GM21619 (cell line): Measurements from ENCODE around the gene PLA2G7.
"Not testable (repeated sequence)": the region's sequence is repeated elsewhere in the genome, so short reads cannot be mapped to it uniquely, and the experiment has no call there.

Experiments used
- ATAC-seq: cut with Tn5 transposase; IDR thresholded peaks from one replicate; pipeline ENCODE4 v1.9.1; 2021; ENCODE audit not compliant: unreplicated experiment

Gene PLA2G7

DNA sequence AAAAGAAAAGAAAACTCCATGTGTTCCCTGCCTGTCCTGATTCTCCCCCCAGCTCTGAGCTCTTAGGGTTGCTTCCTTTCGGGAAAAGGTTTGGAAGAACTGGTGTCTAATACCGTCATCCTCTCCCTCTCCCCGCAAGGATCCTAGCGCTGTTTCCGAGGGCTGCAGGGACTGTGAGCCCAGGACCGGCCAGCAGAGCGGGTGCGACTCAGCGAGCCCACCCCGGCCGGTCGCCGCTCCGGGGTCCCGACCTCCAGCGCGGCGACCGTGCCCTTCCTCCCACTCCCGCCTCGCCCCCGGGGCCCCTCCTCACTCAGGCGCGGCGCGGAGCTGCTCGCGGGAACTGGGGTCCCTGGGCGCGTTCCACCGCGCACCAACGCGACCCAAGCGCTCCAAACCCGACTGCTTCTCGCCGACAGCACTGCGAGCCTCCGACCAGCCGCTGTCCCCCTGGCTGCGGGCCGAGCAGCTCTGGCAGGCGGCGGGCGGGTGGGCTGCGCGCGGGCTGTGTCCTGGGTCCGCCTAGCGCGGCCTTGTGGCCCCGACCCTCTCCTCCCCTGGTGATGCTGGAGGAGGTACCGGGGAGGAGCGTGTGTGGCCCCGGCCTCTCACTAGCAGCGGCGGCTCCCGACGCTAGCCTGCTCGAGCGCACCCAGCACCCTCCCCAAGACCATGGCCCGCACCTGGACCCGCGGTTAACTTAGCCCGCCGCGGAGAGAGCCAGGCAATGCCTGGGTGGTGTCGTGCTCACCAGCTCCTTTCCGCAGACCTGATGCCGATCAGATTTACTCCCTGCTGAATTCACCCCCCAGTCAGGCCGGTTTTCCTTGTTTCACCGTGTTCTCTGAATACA lies at the start of gene PLA2G7:
PLA2G7 (minus strand) TSS at position 509 of the 853 bp plus-strand sequence. CDS start 12,484 bp downstream, outside the sequence.
- no peak for ATAC-seq

DNA sequence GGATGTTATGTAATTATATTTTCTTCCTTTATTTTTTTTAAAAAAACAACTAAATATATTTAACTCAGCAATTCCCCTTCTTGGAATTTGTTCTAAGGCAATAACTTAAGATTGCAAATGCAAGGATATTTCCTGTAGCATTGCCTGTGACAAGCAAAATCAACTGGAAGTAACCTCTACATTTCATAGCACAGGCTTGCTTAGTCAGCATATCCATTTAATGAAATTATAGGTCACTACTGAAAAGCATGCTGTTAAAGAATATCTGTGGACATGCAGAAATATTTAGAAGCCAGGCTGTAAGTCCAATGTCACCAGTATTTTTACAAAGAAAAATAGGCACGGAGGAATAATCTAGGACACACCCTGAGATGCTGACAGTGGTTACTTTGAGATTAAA lies 49.4 kb upstream of the PLA2G7 start:
- ATAC-seq, result no peak

DNA sequence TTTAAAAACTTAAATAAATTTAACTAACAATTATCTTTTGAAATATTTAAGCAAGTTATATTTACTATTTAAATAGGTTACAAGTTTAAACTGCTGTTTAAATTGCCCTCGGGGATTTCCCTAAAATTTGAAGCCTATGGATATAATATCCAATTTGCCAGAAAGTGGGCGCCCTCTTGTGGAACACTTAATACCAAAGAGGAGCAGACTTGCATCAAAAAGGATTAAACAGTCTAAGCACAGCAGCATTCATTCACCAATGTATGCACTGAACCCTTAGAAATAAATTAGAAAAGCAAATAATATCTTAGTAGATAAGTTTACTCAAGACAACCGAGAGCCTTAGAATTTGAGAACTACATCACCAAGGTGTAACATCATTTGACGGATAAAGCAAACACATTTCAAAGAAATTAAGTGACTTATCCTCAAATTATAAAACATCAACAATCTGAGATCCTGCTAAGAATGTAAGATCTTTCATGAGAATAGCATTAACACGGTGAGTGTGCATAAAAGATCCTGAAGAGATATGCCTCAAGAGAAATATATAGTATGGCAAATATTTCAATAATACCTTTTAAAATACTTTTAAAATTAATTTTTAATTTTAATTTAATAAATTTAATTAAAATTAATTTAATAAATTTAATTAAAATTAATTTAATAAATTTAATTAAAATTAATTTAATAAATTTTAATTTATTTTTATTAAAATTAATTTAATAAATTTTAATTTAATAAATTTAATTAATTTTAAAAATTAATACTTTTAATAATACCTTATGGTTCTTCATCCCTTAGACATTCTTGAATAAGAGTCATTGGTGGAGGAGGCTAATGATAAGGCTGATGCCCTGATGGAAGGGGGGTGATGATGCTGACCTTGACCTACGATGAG lies 46.6 kb upstream of the PLA2G7 start:
- ATAC-seq, result no peak

DNA sequence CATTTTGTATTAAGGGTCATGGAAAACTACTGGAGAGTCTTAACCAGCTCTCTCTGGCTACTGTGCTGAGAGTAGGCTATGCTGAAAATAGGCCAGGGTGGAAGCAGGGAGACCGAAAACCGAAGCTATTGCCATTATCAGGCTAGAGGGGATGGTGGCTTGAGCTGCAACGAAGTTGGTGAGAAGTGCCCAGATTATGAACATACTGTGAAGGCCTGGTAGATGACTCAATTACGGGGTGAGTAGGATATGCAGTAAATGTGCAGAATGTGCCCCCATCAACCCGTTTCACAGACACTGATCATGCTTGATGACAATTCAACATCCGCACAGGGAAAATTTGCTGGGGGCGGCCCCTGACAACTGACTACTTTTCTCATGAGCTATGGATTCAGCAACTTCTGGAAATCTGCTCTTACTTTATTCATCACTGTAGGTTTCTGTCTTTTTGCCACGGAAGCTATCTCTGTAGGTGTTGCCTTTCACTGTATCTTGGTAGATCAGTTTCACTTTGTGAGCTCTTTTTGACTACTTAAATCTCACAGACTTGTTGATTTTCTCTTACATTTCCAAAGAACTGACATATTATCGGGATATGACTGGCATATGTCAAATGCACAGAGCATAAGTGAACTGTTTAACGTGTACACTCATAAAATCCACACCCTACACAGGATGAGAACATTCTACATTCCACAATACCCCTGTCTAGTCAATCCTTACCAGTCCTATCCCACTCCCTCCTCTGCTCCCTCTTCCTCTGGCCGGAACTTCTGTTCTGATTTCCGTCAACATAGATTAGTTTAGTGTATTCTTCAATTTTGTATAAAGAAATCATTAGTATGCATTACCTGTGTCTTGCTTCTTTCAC lies 42.5 kb upstream of the PLA2G7 start:
- ATAC-seq, result no peak

DNA sequence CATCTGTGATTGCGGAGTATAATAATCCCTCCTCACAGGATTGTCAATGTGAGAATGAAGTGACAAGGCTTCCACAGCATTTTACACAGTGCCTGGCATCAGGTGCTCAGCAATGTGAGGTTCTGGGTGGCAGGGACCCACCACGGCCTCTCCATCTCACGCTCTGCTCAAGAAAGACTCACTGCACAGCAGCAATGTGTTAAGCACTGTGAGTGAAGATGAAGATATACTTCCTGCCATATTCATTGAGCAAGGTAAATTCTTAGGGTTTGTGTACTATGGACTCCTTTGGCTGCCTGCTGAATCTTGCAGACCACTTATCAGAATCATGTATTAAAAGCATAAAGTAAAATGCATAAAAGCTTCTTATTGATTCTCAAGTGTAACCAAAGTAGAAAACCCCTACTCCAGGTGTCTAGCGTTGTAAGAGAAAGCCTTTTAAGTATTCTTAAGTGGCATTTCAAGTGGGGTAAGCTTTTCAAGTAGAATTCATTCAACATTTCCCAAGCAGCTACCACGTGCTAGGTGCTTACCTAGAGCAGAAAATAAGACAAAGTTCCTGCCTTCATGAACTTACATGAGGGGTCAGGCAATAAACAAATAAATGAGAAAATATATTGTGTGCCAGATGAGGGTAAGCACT lies 41.0 kb upstream of the PLA2G7 start:
- ATAC-seq, result no peak

DNA sequence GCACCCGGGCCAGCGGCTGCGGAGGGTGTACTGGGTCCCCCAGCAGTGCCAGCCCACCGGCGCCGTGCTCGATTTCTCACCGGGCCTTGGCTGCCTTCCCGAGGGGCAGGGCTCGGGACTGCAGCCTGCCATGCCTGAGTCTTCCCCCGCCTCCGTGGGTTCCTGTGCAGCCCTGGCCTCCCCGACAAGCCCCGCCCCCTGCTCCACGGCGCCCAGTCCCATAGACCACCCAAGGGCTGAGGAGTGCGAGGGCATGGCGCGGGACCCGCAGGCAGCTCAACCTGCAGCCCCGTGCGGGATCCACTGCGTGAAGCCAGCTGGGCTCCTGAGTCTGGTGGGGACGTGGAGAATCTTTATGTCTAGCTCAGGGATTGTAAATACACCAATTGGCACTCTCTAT lies 39.6 kb upstream of the PLA2G7 start:
- ATAC-seq, result not testable (repeated sequence)

DNA sequence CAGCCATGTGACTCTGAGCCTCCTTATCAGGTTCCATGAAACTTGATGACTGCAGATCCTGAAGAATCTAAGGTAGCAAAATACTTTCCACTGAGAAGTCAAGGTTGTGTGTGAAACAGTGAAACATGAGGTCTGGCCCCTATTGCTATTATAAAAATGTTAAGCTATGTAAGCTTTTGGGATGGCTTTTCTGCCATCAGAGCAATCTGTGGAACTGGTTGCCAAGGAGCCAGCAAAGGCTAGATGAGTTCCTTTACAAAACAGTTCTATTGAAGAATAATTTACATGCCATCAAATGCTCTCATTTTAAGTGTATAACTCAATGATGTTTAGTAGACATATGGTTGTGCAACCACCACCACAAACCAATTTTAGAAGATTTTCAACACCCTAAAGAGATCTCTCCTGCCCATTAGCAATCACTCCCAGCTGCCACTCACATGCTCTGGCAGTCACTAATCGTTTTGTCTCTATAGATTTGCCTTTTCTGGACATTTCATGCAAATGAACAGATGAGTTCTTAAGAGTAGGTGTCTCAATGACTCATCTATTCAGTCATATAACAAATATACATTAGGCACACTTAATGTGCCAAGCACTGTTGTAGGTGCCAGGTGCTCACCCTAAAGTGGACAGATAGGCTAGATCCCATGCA lies 38.2 kb upstream of the PLA2G7 start:
- no peak for ATAC-seq

DNA sequence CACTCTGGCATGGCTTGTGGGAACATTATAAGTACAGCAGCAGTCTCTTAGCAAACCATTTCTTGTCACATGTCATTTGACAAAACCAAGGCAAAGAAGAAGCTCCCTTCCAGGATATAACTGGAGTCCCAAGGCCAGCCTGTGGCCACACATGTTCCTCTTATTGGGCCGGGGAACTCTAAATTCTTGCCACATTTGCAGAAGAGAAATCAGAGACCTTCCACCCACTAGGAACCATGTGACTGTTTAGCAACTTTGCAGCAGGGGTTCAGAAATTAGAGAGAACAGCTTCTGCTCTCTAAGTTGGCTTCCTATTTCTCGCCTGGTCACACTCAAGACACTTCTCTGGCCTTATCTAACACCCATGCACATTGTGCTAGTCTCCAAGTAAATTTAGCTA lies 37.6 kb upstream of the PLA2G7 start:
- ATAC-seq, result no peak

DNA sequence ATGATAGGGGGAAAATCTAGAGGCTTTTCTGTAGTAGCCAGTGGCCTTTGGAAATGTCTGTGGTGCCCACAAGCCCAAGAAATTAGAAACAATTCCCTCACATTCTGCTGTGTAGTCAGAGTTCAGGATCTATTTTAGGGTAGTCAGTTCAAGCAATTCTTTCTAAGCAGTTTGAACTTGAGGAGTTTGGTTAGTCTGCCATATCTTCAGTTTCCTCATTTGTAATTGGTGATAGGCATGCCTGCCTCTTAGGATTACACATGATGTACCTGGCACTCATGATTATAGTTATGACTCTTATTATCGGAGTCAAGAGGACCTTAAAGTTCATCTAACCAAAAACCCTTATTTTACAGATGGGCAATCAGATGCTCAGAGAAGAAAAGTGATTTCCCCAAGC lies 36.8 kb upstream of the PLA2G7 start:
- ATAC-seq, result no peak

DNA sequence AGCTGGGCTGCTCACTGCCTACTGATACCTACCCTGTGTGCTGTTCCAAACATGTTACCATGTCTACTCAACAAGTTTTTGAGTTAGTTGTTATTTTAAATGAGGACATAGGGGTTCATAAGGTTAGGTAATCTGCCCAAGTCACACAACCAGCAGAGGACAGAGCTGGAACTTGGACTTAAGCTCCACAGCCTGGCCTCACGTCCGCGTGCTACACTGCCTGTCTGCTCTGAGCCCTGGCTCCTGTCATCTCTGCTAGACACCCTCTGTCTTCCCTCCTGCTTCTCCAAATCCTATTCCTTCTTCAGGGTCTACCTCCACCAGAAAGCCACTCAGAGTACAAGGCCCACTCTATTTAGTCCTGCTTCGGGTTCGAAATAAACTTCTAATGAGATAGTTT lies 29.8 kb upstream of the PLA2G7 start:
- no peak for ATAC-seq

DNA sequence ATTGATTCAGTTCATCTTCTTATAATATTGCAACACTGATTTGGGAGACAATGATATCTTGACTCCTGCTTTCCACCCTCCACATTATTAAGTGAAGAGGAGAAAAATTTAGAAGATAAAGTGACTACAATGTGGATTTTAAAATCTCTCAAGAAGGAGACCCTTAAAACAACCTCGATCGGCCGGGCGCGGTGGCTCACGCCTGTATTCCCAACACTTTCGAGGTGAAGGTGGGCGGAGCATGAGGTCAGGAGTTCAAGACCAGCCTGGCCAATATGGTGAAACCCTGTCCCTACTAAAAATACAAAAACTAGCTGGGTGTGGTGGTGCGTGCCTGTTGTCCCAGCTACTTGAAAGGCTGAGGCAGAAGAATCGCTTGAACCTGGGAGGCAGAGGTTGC lies 29.1 kb upstream of the PLA2G7 start:
- ATAC-seq, result not testable (repeated sequence)

DNA sequence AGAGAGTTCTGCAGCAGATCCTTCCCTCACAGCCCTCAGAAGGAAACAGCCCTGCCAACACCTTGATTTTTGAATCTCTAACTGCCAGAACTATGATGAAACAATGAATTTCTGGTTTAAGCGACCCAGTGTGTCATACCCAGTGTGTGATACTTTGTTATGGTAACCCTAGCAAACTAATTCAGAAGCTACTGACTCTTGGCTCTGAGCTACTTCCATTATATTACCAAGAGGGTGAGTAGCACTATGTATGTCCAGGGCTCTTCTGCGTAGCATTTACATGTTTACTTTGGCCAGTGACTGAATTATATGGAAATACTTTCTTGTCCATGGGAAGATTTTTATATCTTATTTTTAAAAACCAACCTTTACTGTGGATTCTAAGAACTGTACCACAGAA lies 28.3 kb upstream of the PLA2G7 start:
- no peak for ATAC-seq

DNA sequence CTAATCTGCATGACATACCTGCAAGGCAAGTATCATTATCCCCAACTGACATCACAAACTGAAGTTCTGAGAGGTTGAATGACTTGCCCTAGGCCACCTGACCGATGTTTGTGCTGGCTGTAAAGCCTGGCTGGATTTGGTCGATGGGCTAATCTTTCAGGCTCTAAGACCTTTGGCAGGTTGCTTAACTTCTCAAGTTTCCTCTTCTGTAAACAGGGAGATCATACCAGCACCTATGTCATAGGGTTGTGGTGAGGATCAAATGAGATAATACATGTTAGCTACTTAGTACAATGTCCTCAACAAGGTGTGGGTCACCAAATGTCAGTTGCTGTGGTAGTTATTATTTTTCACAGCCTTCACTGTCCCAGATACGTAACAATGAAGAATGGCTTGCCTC lies 25.8 kb upstream of the PLA2G7 start:
- no peak for ATAC-seq

DNA sequence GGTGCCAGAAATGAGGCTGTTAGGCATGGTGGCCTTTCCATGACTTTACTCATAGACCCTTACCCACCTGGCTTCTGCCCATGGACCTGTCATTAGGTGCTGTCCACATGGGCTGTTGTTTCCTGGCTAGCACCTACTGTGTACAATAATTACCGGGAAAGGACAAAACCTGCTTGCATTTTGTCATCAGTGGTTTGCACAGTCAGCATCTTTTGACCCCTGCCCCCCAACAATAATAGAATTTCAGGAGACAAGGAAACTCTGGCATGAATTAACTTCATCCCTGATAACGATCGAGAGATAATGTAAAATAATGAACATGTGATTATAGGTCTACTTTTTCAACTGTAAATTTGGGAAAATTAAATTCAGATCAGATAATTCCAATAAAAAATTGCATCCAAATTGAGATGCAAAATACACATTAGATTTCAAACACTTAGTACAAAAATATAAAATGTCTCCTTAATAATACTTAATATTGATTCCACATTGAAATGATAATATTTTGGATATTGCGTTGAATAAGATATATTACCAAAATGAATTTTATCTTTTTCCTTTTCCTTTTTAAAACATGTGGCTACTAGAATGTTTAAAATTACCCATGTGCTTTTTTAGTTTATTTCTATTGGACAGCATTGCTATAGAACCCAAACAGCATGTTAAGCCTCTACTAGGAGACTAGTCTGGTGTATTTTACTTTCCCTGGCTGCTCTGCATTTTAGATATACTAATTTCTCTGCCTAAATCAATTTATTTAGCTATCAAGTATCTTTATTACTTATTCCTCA lies 24.0 kb upstream of the PLA2G7 start:
- no peak for ATAC-seq

DNA sequence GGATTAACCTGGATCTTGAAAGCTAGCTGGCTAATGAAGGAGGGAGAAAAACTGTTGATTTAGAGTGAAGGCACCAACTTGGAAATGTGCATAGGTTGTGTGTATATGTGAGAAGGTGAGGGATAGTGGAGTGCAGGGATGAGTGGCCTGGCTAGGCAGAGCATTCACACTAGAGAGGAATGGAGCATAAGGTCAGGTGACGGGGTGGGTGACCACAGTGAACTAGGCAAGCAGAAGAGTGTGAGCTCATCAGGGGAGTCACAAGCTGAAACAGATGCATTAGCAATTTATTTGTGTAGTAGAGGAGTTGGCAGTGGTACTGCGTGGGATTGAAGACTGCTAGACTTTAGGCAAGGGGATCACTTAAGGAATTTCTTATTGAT lies 22.0 kb upstream of the PLA2G7 start:
- no peak for ATAC-seq

DNA sequence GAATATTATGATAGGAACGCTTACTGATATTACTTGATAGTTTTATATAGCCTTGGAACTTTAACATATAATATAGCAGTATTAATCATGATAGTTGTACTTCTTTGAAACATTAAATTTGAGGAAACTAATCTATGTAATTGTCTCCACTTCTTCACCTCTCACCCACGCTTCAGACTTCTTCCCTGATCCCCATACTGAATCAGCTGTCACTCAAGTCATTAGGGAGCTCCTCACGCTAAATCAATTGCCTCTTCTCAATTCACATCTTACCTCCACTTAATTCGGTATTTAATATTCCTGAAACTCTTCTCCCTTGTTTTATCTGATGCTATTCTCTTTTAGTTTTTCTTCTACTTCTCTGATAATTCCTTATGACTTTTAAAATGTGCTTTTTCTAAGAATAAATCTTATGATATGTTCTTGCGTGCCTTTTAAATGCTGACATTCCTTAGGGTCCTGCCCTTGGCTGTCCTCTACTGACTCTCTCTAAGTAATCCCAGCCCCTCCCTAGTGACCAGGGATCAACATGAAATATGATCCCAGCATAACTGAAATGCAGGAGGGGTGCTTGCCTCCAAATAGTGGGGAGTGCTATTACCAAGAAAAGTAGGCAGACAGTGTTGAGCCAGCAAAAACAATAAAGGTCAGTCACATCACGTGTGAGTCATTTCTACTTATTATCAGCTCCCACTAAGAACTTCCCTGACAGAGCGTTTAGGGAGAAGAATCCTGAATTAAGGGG lies 21.5 kb upstream of the PLA2G7 start:
- no peak for ATAC-seq

DNA sequence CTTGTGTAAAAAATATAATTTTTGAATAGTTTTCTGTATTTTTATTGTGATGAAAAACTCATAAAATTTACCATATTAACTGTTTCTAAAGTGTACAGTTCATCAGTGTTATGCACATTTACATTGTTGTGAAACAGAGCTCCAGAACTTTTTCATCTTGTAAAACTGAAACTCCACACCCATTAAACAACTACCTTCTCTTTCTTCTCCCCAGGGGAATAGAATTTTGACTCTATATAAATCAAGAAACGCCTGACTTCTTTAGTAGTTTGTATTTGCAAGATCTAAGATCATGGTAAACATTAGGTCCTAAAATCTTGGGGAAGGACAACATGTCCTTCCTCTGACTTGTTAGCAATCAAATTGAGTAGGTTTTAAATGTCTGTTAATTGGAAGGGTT lies 20.7 kb upstream of the PLA2G7 start:
- ATAC-seq, result no peak

DNA sequence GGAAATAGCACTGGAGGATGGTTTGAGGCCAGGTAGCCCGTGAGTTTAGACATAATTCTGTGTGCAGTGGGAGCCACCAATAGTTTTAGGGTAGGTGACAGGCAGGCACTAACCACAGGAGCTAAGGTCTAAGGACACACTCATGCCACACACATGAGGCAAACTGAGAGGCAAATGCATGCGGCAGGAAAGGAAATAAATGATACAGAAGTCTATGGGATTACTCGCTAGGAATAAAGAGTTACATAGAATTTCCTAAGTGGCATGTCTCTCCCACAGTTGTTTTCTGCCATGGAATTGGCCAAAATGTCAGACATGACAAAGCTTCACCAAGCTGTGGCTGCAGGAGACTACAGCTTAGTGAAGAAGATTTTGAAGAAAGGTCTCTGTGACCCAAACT lies 16.5 kb upstream of the PLA2G7 start:
- no peak for ATAC-seq

DNA sequence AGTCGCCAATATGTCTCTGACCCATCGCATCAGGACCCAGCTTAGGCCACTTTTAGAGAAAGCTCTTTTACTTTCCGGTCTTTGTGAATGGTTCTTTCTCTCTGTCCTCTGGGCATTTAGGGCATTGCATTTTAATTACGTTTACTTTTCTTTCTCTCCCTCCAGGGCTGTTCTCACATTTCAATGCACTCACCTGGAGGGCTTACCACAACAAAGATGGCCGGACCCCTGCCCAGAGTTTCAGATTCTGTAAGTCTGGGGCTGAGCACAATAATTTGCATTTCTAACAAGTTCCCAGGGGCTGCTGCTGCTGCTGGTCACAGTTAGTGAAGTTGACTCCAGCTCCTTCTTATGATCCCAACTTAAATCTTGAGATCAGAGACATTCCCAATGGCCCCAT lies 14.6 kb upstream of the PLA2G7 start:
- no peak for ATAC-seq
